OCI-LY7 (cell line): ENCODE data around the gene DACT2. TPM values are rescaled to one million over a fixed set of nuclear protein-coding genes. Genes with fewer than 3 reads are reported as not detected.

Experiments
- BruUV-seq: library from RNA; stranded (reverse); fragments of 400-500 nt; replicated peaks from 2 replicates; lab custom pipeline; 2021; lab: Mats Ljungman, UMichigan
- CTCF ChIA-PET: fragments of 300-600 bp; sonication (Branson Sonifier 250); formaldehyde crosslinking; loops from one replicate; lab custom pipeline; 2022; ENCODE audit warnings: antibody characterized with exemption; ENCODE audit not compliant: unreplicated experiment; lab: Charles Lee
- POLR2A ChIA-PET: fragments of 300-600 bp; sonication (Branson Sonifier 250); formaldehyde crosslinking; loops from one replicate; lab custom pipeline; 2022; ENCODE audit warnings: antibody characterized with exemption; lab: Charles Lee
- DNase-seq: peaks from one replicate; pipeline ENCODE4 v3.0.0-alpha.2; 2015; ENCODE audit warnings: low spot score
- H2AFZ ChIP-seq: fragments of 200-600 bp; sonication (generic), shearing (Covaris generic); 2 replicates; pipeline ENCODE4 v1.6.1; 2014; ENCODE audit warnings: mild to moderate bottlenecking, antibody characterized with exemption, low read length, moderate library complexity
- H3K27ac ChIP-seq: fragments of 200-600 bp; sonication (generic); 2 replicates; pipeline ENCODE4 v1.5.1; 2014; ENCODE audit warnings: mixed run types, low read depth, mild to moderate bottlenecking, moderate library complexity, low read length, inconsistent platforms; ENCODE audit not compliant: poor library complexity, severe bottlenecking
- H3K36me3 ChIP-seq: fragments of 200-600 bp; sonication (generic); 2 replicates; pipeline ENCODE4 v1.6.1; 2014; ENCODE audit warnings: mild to moderate bottlenecking, antibody characterized with exemption, low read length, moderate library complexity, mixed read lengths; ENCODE audit not compliant: insufficient read depth
- H3K4me1 ChIP-seq: fragments of 200-600 bp; sonication (generic); 2 replicates; pipeline ENCODE4 v1.5.1; 2014; ENCODE audit warnings: mild to moderate bottlenecking, low read length; ENCODE audit not compliant: insufficient read depth, poor library complexity, severe bottlenecking
- H3K4me2 ChIP-seq: fragments of 200-600 bp; sonication (generic); 2 replicates; pipeline ENCODE4 v1.6.1; 2014; ENCODE audit warnings: mild to moderate bottlenecking, low read length
- H3K4me3 ChIP-seq: fragments of 200-600 bp; sonication (generic); 2 replicates; pipeline ENCODE4 v1.5.1; 2014; ENCODE audit warnings: mild to moderate bottlenecking, low read depth, low read length; ENCODE audit not compliant: poor library complexity, severe bottlenecking
- H3K79me2 ChIP-seq: fragments of 200-600 bp; sonication (generic); 2 replicates; pipeline ENCODE4 v1.6.1; 2016; ENCODE audit warnings: low read depth, mild to moderate bottlenecking, low read length, moderate library complexity, mixed read lengths; ENCODE audit not compliant: insufficient read depth
- H3K9me2 ChIP-seq: fragments of 200-600 bp; sonication (generic); 2 replicates; pipeline ENCODE4 v1.6.1; 2016; ENCODE audit warnings: mild to moderate bottlenecking, low read length, mixed read lengths; ENCODE audit not compliant: insufficient read depth
- H3K9me3 ChIP-seq: fragments of 200-600 bp; sonication (generic); 2 replicates; pipeline ENCODE4 v1.6.1; 2014; ENCODE audit warnings: mild to moderate bottlenecking, mixed run types, low read length, mixed read lengths
- H4K20me1 ChIP-seq: fragments of 200-600 bp; sonication (generic); 2 replicates; pipeline ENCODE4 v1.6.1; 2014; ENCODE audit warnings: mild to moderate bottlenecking, antibody characterized with exemption, low read length, moderate library complexity, mixed read lengths; ENCODE audit not compliant: insufficient read depth
- EZH2phosphoT487 ChIP-seq: fragments of 200-600 bp; sonication (generic); IDR thresholded peaks from 2 replicates; pipeline ENCODE4 v1.6.1; 2018; ENCODE audit warnings: low read depth, borderline replicate concordance, mild to moderate bottlenecking, mixed run types, antibody characterized with exemption, low read length, moderate library complexity, mixed read lengths
- intact Hi-C: fragments of 100-400 bp; cut with micrococcal nuclease; formaldehyde crosslinking; loops from one replicate; pipeline ENCODE4 v1.10.0; 2022; ENCODE audit not compliant: unreplicated experiment
- total RNA-seq, 2 experiments: library from RNA; depleted of rRNA in 1 of 2; stranded (reverse); fragments of >200 nt in 1 of 2; shearing (Covaris generic) in 1 of 2; gene quantifications; 2 replicates each; pipeline ENCODE4 v1.2.3, GENCODE V29; 2014 to 2022
- TF ChIP-seq, protein P1 (sequence below): fragments of 200-600 bp; sonication (generic); conservative IDR thresholded peaks from 2 replicates; pipeline ENCODE4 v1.5.1; 2014; ENCODE audit warnings: mild to moderate bottlenecking, antibody characterized with exemption, low read length, moderate library complexity, mixed read lengths

Gene DACT2
- total RNA-seq, 2 experiments from 2014 or later, result not detected

DNA sequence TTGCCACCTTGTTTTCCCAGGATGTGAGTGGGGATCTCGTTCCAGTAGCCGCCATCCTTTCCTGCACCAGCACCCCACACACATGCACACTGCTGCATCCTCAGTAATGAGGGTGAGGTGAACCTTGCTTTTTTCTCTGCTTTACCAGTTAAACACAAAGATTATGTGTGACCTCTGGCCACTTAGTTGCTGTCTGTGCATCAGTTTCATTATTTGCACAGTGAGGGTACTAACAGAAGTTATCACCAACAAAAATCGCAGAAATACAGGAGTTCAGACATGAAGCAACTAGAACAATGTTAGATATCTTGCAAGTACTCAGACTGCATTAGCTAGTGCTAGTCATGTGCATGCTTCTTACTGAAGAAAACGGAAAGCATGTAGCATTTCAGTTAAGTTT, 17.4 kb upstream of the DACT2 start:
- Histone ChIP-seq H4K20me1 (no peaks in the 10 kb centered on the region), H3K9me2 (no peaks in the 10 kb centered on the region), H3K27ac (no peak overlapping the region), H3K79me2 (no peaks in the 10 kb centered on the region), H3K36me3 (no peaks in the 10 kb centered on the region), H2AFZ (no peak overlapping the region), H3K4me1 (no peaks in the 10 kb centered on the region), H3K4me2 (no peak overlapping the region), H3K9me3 (no peaks in the 10 kb centered on the region), H3K4me3 (no peak overlapping the region)
- no peak for DNase-seq
- ChIA-PET POLR2A (no interaction called here), CTCF (no interaction called here)
- BruUV-seq, result no TSS peak
- TF ChIP-seq EZH2phosphoT487, result no peak
- TF ChIP-seq, protein P1, sequence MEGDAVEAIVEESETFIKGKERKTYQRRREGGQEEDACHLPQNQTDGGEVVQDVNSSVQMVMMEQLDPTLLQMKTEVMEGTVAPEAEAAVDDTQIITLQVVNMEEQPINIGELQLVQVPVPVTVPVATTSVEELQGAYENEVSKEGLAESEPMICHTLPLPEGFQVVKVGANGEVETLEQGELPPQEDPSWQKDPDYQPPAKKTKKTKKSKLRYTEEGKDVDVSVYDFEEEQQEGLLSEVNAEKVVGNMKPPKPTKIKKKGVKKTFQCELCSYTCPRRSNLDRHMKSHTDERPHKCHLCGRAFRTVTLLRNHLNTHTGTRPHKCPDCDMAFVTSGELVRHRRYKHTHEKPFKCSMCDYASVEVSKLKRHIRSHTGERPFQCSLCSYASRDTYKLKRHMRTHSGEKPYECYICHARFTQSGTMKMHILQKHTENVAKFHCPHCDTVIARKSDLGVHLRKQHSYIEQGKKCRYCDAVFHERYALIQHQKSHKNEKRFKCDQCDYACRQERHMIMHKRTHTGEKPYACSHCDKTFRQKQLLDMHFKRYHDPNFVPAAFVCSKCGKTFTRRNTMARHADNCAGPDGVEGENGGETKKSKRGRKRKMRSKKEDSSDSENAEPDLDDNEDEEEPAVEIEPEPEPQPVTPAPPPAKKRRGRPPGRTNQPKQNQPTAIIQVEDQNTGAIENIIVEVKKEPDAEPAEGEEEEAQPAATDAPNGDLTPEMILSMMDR, result no peak
- intact Hi-C loops, result no loop called here

DNA sequence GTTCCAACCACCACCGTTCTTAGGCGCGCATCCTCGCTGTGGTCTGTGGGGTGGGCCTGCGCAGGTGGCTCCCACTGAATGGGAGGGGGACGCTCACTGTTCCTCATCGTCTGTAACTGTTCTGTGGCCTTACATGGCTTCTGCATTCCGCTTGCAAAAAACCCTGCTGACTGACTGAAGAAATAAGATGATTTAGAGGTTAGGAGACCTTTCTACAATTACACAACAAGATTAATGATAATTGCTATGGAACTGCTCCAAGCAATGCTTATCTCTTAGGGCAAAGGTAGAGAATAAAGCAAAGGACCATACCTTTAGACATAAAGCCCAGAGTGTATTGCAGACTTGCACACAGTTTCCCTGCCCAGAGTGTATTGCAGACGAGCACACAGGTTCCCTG, 14.4 kb upstream of the DACT2 start:
- no peak for TF ChIP-seq EZH2phosphoT487
- TF ChIP-seq, protein P1, result no peak

DNA sequence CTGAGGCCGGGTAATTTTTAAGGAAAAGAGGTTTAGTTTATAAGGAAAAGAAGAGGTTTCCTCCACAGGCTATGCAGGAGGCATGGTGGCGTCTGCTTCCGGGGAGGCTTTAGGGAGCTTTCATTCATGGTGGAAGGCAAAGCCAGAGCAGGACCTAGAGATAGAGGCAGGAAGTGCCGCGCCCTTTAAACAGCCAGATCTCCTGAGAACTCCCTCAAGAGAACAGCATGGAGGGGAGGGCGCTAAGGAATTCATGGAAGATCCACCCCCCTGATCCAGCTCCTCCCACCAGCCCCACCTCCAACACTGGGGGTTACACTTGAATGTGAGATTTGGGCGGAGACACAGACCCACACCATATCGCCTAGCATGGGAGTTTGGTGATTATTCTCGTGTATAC, 13.9 kb upstream of the DACT2 start:
- no TSS peak for BruUV-seq
- Histone ChIP-seq H3K36me3 (no peaks in the 10 kb centered on the region), H3K9me2 (no peaks in the 10 kb centered on the region), H2AFZ (no peak overlapping the region), H3K4me1 (no peaks in the 10 kb centered on the region), H3K9me3 (no peaks in the 10 kb centered on the region), H4K20me1 (no peaks in the 10 kb centered on the region), H3K4me2 (no peak overlapping the region), H3K79me2 (no peaks in the 10 kb centered on the region), H3K4me3 (no peak overlapping the region), H3K27ac (no peak overlapping the region)
- CTCF ChIA-PET, result no interaction called here
- intact Hi-C loops, result no loop called here
- TF ChIP-seq, protein P1, result no peak
- no peak for TF ChIP-seq EZH2phosphoT487
- POLR2A ChIA-PET, result no interaction called here
- DNase-seq, result no peak

More for the DNA sequence above, 14.4 kb upstream of the DACT2 start:
- H3K4me1 ChIP-seq, result no peaks in the 10 kb centered on the region
- no peak overlapping the region for H3K27ac ChIP-seq
- no peaks in the 10 kb centered on the region for H3K9me2 ChIP-seq
- H3K9me3 ChIP-seq, result no peaks in the 10 kb centered on the region
- POLR2A ChIA-PET, result no interaction called here
- H3K36me3 ChIP-seq, result no peaks in the 10 kb centered on the region
- no peak overlapping the region for H3K4me2 ChIP-seq
- H3K4me3 ChIP-seq, result no peak overlapping the region
- H3K79me2 ChIP-seq, result no peaks in the 10 kb centered on the region
- no peaks in the 10 kb centered on the region for H4K20me1 ChIP-seq
- DNase-seq, result no peak
- no TSS peak for BruUV-seq
- CTCF ChIA-PET, result no interaction called here
- intact Hi-C loops, result no loop called here
- H2AFZ ChIP-seq, result no peak overlapping the region
